Stimulated activated CD4-positive, alpha-beta T cell treated with anti-CD3 and anti-CD28 coated beads, Interleukin-2, amount 100 ng/mL, for 48 hours (primary cell): ENCODE measurements around the gene DGKK.

Source experiments
- DNase-seq, 2 donors: peaks; one replicate each; pipeline ENCODE4 v3.0.0-alpha.2; 2020

DGKK gene, protein sequence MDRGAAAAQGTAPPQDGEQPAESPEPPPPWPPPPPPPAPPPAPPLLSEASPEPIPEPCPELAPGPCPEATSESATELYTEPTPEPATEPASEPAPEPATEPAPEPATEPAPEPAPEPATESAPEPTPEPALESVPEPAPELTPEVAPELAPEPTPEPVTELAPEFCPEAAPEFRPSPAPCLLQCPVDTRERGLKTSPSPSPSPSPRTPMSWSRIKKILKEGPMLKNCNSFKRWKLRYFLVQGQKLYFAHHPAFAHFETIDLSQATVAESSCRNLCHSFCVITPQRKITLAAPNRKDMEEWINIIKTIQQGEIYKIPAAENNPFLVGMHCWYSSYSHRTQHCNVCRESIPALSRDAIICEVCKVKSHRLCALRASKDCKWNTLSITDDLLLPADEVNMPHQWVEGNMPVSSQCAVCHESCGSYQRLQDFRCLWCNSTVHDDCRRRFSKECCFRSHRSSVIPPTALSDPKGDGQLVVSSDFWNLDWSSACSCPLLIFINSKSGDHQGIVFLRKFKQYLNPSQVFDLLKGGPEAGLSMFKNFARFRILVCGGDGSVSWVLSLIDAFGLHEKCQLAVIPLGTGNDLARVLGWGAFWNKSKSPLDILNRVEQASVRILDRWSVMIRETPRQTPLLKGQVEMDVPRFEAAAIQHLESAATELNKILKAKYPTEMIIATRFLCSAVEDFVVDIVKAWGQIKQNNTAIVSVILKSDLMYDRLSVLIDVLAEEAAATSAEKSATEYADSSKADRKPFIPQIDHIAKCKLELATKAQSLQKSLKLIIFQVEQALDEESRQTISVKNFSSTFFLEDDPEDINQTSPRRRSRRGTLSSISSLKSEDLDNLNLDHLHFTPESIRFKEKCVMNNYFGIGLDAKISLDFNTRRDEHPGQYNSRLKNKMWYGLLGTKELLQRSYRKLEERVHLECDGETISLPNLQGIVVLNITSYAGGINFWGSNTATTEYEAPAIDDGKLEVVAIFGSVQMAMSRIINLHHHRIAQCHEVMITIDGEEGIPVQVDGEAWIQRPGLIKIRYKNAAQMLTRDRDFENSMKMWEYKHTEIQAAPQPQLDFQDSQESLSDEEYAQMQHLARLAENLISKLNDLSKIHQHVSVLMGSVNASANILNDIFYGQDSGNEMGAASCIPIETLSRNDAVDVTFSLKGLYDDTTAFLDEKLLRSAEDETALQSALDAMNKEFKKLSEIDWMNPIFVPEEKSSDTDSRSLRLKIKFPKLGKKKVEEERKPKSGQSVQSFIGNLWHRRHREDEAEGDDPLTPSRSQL

DNA sequence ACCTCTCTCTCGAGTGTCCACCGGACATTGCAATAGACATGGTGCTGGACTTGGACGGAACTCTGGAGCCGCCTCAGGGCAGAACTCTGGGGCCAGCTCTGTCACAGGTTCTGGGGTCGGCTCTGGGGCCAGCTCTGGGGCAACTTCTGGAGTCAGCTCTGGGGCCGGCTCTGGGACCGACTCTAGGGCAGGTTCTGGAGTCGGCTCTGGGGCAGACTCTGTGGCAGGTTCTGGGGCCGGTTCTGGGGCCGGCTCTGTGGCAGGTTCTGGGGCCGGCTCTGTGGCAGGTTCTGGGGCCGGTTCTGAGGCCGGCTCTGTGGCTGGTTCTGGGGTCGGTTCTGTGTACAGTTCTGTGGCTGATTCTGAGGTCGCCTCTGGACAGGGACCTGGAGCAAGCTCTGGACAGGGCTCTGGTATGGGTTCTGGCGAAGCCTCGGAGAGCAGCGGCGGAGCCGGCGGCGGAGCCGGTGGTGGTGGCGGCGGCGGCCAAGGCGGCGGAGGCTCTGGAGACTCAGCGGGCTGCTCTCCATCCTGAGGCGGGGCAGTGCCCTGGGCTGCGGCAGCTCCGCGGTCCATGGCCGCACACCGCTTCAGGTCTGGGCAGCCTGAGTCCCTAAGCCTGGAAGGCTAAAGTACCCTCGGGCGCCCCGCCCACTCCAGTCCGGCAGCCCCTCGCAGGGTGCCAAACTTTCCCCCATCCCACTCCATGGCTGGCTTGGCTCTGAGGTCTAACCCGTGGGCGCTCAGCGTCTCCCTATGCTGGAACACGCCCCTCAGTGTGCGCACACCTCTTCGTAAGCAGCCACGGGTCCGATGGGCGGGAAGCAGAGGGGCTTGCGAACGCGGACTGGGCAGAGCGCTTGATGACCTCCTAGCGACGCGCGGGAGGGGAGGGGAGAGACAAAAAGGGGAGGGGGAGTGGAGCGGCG is at the start of gene DGKK:
DGKK (minus strand) TSS at position 723 of the 929 bp plus-strand sequence; CDS start at position 576, 147 bp downstream.
- no peak for DNase-seq

DNA sequence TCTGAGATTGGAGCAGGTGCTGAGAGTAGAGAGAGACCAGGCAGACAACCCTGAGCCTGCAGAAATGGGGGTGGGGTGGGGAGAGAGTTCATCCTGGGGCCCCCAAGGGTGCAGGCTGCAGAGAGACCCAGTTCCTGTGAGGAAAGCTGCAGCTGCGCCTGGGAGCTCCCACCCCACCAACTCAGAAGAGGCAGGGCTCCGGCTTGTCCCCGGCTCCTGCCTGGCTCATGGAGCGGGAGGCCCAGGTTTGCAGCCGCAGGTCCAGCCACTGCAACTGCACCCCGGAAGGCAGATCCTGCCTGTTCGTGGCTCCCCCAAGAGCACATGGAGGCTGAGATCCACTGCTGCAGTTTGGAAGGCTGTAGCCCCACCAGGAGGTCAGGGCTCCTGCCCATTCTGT is 44.2 kb upstream of the DGKK start:
- DNase-seq, result no peak

DNA sequence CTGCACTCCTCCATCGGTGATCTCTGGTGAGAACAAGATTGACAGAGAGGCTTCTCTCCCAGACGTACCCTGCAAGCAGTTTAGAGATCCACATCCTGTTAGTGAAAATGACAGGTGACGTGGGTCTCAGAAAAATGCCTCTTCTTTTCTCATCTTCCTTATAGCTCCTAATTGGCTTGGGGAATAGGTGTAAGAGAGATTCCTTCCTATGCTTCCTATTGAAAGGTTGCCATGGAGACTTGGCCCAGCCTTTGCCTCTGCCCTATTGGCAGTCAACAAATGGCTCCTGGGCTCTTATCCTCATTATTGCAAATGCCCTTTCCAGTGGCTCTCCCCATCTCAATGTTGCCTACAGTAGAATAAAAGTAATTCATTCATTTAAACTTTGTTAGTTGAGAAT is 26.5 kb upstream of the DGKK start:
- DNase-seq, result no peak

DNA sequence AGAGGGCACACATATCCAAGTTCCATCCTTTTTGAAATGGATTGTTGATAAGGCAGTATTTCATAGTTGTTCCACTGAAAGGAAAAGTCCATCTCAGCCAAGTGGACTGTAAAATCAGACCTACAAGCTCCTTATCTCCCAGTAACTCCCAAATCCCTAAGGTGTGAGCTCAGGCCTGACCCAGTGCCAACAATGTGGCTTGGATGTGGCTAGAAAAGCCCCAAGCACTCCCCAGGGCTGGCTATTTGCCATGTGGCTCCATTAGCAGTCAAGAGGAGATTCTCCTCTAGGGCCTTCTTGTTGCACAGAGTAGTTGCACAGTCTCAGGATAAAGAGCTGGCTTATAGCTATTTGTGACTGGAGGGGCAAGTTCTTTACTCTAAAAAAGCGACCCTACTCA is 25.0 kb upstream of the DGKK start:
- DNase-seq, result no peak

DNA sequence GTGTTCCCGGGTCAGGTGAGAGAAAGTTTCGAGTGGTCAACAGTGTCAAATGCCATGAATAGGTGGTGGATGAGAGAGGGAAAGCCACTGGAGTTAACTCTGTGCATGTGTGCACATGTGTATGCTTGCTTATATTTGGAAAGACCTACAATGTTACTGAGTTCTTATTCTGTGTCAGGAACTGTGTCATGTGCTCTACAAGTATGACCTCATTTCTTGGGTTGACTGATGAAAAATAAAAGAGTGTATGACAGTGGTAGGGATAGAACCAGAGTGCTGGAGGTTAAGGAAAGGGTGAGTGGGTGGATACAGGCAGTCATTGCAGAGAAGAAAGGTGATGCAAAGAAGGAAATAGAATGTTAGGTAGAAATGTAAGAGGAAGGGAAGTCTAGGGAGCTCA is 22.1 kb upstream of the DGKK start:
- no peak for DNase-seq

GRCh38 chrX:50484662-50485061 is 14.0 kb upstream of the DGKK start:
- no peak for DNase-seq

DNA sequence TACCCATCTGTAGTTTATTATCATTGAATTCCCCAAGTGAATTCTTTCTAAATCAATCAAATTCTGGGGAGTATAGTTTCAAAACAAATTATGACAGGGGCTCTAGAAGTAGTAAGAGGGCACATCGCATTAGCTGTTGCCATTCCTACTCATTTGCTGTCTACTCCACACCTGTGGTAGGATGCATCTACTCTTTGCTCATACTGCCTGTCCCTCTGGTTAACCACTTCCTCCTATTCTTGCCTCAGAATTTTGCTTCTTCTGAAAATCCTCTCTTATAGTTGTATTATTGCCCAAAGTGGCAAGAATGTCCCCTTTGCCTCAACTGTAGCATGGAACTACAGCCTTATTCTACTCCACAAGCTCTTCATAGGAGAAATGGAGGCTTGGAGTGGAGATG is 12.7 kb upstream of the DGKK start:
- no peak for DNase-seq

DNA sequence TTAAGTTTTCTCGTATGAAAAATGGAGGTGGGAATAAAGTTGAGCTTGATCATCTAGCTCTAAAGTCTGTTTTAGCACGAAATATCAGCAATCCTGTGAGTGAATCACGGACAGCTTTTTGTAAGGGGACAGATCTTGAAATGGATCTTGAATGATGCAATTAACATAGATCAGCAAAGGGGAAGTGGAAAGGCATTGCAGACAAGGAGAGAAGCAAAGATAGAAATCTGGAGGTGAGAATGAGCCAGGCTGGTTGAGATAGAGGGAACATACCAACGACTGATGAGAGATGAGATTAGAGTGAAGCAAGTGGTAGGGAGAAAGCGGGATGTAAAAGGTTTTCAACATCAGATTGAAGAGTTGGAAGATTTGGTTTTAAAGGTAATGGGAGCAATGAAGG is 4.6 kb upstream of the DGKK start:
- no peak for DNase-seq

DNA sequence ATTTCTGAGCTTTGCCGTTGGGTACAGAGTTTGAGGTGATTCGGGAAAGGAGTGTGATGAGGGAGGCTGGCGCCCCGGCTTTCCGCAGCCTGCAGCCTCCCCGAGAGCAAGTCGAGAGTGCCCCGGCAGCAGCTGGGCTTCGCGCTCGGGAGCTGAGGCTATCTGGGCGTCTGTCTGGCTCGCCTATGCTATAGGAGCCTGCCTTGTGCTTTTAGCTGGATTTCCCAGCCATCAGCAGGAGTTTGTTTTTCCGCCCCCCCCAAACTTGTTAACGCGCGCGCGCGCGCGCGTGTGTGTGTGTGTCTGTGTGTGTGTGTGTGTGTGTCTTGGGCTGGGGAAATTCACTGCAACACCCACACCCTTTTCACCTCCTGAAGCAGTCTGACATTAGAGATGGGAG is 765 bp upstream of the DGKK start:
- DNase-seq, result no peak

DNA sequence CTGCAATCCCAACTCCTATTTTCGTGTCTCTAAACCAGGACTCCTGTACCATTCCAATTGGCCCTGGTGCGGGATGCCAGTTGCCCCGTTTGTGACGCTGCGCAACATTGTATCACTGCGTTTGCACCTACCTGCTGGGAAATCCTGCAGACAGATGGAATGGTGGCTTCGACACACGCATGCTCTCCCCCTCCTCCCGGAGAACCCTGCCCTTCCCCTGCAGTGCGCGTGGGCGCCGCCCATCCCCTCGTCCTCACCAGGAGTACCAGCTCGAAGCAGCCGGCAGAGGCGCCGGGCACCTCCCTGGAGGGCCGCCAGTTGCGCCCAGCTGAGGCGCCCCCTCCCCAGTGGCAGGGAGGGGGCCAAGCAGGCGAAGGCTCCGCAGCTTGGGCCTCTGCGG is 1.4 kb downstream of the DGKK start:
- no peak for DNase-seq

DNA sequence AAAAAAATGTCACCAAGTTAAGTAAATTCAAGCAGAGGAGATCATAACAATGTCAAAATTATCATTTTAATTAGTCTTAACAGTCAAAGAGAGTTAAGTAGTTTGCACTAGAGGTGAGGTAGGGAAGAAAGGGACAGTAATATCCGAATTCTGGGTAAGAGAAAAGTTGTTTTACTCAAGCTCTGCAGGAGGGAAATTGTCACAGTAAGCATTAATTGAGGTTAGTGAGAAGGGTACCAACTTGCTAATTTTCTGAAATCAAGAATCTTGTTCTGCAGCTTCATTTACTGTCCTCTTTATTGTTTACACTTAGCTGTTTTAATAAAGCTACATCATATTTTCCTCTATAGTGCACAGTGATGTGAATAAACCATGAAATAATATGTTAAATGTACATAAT is 11.0 kb downstream of the DGKK start:
- no peak for DNase-seq

DNA sequence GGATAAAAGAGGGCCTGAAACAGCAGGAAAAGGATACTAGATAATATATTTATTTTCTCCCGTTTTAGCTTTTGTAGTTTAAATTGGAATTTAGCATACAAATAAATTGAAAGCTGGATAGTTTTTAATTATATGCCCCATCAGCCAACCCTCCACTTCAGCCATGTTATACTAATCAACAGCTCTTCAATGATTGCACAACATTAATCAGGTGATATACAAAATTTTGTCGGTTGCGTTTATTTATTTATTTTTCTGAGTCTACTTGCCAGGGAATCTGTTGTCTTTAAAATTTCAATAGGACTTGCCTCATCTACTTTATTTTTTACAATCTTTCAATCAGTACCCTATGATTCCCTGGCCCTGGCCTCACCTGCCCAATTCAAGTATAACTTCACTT is 12.1 kb downstream of the DGKK start:
- DNase-seq, result no peak

- DNase-seq, result no peak
These were observed 13.7 kb downstream of the DGKK start for GRCh38 chrX:50456712-50457484.

GRCh38 chrX:50452782-50453181 is 17.8 kb downstream of the DGKK start:
- no peak for DNase-seq

DNA sequence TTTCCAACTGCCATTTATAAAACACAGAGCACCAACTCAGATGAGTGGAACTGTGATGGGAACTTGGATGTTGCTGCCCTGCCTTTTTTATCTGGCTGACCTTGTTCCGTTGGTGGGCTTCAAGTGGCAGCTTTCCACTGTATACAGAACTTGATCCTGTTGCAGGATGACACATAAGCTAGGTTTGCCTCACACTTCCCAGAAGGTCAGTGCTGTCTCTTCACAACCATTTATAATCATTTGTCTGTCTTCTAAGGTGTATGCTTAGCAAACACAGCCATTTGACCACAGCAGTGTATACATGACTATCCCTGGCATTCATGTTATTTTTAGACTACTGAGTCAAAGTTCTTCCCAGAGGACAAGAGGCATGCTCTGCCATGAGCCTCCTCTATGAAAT is 20.3 kb downstream of the DGKK start:
- no peak for DNase-seq

DNA sequence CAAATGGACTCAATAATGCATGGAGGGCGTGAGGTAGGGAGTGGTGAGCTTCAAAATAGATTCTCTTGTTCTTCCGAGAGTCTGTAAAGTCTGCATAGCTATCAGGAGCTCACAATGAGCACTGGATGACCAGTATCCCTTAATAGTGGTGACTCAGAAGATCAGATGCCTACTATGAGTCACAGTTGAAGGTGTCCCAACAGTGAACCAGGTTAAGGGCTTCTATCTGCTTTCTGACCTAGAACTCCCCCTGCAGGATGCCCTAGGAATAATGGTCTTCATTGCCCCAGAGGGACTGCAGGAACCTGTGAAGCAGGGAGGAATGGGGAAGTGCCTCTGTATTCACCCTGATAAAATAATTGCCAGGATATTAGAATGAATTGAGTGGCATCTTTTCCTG is 22.1 kb downstream of the DGKK start:
- no peak for DNase-seq

DNA sequence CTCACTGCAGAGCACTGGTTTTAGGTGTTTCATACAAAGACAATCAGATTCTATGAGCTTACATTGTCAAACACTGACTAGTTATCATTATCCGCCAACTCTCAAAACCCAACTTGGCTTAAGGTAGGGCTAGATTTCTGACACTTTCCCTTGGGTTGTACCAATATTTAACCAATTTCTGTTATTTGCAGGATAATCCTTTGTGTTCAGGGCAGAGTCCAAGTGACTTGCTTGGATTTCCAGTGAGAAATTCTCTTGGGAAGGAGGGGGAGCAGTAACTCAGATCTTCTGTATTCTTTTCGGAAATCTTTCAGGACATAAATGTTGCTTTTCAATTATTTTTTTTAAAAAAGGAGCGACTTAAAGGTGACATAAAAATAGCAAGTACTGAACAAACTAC is 23.1 kb downstream of the DGKK start:
- no peak for DNase-seq

GRCh38 chrX:50442426-50443116 is 28.1 kb downstream of the DGKK start:
- no peak for DNase-seq

- DNase-seq, result no peak
These were observed 33.8 kb downstream of the DGKK start for GRCh38 chrX:50436797-50437196.

DNA sequence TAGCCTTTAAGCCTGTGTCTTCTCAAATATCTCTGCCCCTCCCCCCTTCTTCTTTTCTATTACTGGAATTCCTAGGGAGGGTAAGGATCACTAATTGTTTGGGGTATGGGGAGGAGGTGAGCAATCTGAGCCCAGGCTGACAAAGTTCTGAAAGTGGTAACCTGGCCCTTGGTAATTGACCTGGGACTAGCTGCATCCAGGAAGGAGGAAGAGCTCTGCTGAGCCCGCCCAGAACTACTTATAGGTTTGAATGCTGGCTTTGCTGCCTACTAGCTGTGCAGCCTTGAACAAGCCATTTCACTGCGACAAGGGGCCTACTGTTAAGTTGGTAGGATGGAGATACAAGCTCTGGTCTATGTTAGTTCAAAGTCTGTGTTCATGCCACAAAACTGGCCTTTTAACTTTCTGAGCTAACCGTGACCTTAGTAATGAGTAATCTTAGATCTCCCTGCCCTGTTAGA is 37.8 kb downstream of the DGKK start:
- no peak for DNase-seq

- DNase-seq, result no peak
These were observed 39.0 kb downstream of the DGKK start for GRCh38 chrX:50431623-50432022.
